ENCODE results near the gene COA1. TPM values are rescaled to one million over a fixed set of nuclear protein-coding genes. Genes with fewer than 3 reads are reported as not detected.

Gene COA1
- total and polyA plus RNA-seq, 2 experiments from 2014 or later, result 53.4 to 59.5 TPM

GRCh38 chr7:43700646-43701499 is 28.4 kb downstream of the COA1 start:
- no peaks in the 10 kb centered on the region for H3K9me3 ChIP-seq (ENCODE audit: low read depth)
- H3K4me2 ChIP-seq (ENCODE audit: unreplicated experiment), result no peak overlapping the region
- no peaks in the 10 kb centered on the region for H3K27me3 ChIP-seq (replicated peaks; ENCODE audit: insufficient read depth)
- in situ Hi-C loops (cut with MboI), result loop anchor here (10.0 to 25.0 kb wide), 3 partner anchors 126 to 414 kb away; no protein-coding TSS in a partner anchor
- DNase-seq, result peak; percentile 53
- no peaks in the 10 kb centered on the region for H3K9me2 ChIP-seq (ENCODE audit: insufficient read depth)
- H3K4me3 ChIP-seq, result no peak overlapping the region
- H3K27ac ChIP-seq, result peak overlapping the region; percentile 34
- TF ChIP-seq EZH2phosphoT487 (IDR thresholded peaks at IDR 0.05; ENCODE audit: insufficient read depth, low read depth), result no peak
- no peak for TF ChIP-seq EZH2 (IDR thresholded peaks at IDR 0.05; ENCODE audit: insufficient read depth, poor library complexity, severe bottlenecking)
- H3K79me2 ChIP-seq (ENCODE audit: insufficient read depth), result peaks cover 81% of the 10 kb centered on the region
- no peaks in the 10 kb centered on the region for H3K36me3 ChIP-seq (ENCODE audit: low read depth)
- H3F3A ChIP-seq (ENCODE audit: insufficient read depth), result peaks cover 48% of the 10 kb centered on the region
- H2AFZ ChIP-seq, result no peak overlapping the region
- WGBS, 2 experiments (ENCODE audit: low coverage in 1 of 2, low lambda C conversion rate in 2 of 2, missing lambda C conversion rate in 2 of 2), result 42 to 51% methylated on average over 2 of the region's 2 CpGs
- H4K20me1 ChIP-seq (ENCODE audit: insufficient read depth), result no peaks in the 10 kb centered on the region
- no peak overlapping the region for H3K9ac ChIP-seq
- H3K4me1 ChIP-seq (ENCODE audit: insufficient read depth), result peaks cover 47% of the 10 kb centered on the region

DNA sequence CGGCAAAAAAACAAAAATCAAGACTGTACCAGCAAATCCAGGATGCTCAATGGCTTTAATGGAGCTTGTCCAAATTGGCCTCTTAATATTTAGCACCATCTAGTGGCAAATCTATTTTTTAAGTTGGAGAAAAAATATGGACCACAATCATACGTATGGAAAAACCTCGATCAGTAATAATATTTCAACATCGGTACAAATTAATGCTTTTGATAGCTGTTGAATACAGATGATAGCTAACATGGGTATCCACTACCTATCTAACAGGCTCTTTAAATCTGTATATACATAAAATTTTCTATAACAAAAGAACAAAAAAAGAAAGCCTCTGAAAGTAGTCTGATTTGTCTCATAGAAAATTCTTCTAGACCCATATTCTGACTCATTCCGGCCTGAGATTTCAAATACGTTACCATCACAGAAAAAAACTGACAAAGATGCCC is 29.2 kb downstream of the COA1 start:
- DNase-seq, result peak; percentile 88
- Histone ChIP-seq H4K20me1 (ENCODE audit: insufficient read depth) (no peaks in the 10 kb centered on the region), H3F3A (ENCODE audit: insufficient read depth) (peaks cover 56% of the 10 kb centered on the region), H3K4me1 (ENCODE audit: insufficient read depth) (peaks cover 55% of the 10 kb centered on the region), H3K79me2 (ENCODE audit: insufficient read depth) (peaks cover 83% of the 10 kb centered on the region), H3K36me3 (ENCODE audit: low read depth) (no peaks in the 10 kb centered on the region), H3K9me3 (ENCODE audit: low read depth) (no peaks in the 10 kb centered on the region), H3K27ac (peak overlapping the region; percentile 34), H2AFZ (peak overlapping the region; percentile 64), H3K27me3 (replicated peaks; ENCODE audit: insufficient read depth) (no peaks in the 10 kb centered on the region), H3K4me3 (peak overlapping the region; percentile 54), H3K9me2 (ENCODE audit: insufficient read depth) (no peaks in the 10 kb centered on the region), H3K9ac (peak overlapping the region; percentile 65), H3K4me2 (ENCODE audit: unreplicated experiment) (peak overlapping the region; percentile 87)
- no peak for TF ChIP-seq EZH2 (IDR thresholded peaks at IDR 0.05; ENCODE audit: insufficient read depth, poor library complexity, severe bottlenecking)
- no peak for TF ChIP-seq EZH2phosphoT487 (IDR thresholded peaks at IDR 0.05; ENCODE audit: insufficient read depth, low read depth)
- 5 to 9% methylated on average over 6 of the region's 6 CpGs for WGBS, 2 experiments (ENCODE audit: low coverage in 1 of 2, low lambda C conversion rate in 2 of 2, missing lambda C conversion rate in 2 of 2)
- in situ Hi-C loops (cut with MboI), result loop anchor here (10.0 to 25.0 kb wide), 3 partner anchors 125 to 413 kb away; no protein-coding TSS in a partner anchor

- peak overlapping the region; percentile 34 for H3K27ac ChIP-seq
- H2AFZ ChIP-seq, result 0 out of 2 replicates have a peak overlapping the region, but pooled peaks have one; percentile 3
- H3F3A ChIP-seq (ENCODE audit: insufficient read depth), result peaks cover 68% of the 10 kb centered on the region
- in situ Hi-C loops (cut with MboI), result no loop called here
- H3K4me3 ChIP-seq, result no peak overlapping the region
- TF ChIP-seq EZH2 (IDR thresholded peaks at IDR 0.05; ENCODE audit: insufficient read depth, poor library complexity, severe bottlenecking), result no peak
- TF ChIP-seq EZH2phosphoT487 (IDR thresholded peaks at IDR 0.05; ENCODE audit: insufficient read depth, low read depth), result no peak
- peaks cover 72% of the 10 kb centered on the region for H3K79me2 ChIP-seq (ENCODE audit: insufficient read depth)
- H3K27me3 ChIP-seq (replicated peaks; ENCODE audit: insufficient read depth), result no peaks in the 10 kb centered on the region
- H3K9me3 ChIP-seq (ENCODE audit: low read depth), result no peaks in the 10 kb centered on the region
- no peaks in the 10 kb centered on the region for H3K36me3 ChIP-seq (ENCODE audit: low read depth)
- H4K20me1 ChIP-seq (ENCODE audit: insufficient read depth), result no peaks in the 10 kb centered on the region
- peak; percentile 63 for DNase-seq
- peak overlapping the region; percentile 65 for H3K9ac ChIP-seq
- H3K9me2 ChIP-seq (ENCODE audit: insufficient read depth), result no peaks in the 10 kb centered on the region
- peaks cover 67% of the 10 kb centered on the region for H3K4me1 ChIP-seq (ENCODE audit: insufficient read depth)
- WGBS, 2 experiments (ENCODE audit: low coverage in 1 of 2, low lambda C conversion rate in 2 of 2, missing lambda C conversion rate in 2 of 2), result 54 to 60% methylated on average over 5 of the region's 5 CpGs
- H3K4me2 ChIP-seq (ENCODE audit: unreplicated experiment), result peak overlapping the region; percentile 87
These were observed 30.7 kb downstream of the COA1 start for GRCh38 chr7:43698460-43699255.

DNA sequence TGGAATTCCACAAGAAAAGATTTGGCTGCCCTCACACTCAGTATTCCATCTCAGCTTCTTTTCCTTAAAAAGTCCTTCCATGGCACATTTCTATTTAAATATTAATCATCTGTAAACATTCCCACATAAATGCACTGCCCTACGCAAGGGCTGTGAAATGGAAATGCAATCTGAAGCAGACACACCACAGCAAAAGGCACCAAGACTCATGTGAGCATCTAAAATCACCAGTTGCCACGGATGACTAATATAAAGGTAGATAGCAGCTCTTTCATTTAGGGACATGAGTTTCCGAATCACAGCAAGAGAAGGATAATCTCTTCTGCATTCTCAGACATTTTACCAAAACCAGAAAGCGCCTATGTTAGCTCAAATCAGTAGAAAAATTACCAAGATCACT is 31.6 kb downstream of the COA1 start:
- Histone ChIP-seq H3K9ac (no peak overlapping the region), H3K79me2 (ENCODE audit: insufficient read depth) (peaks cover 72% of the 10 kb centered on the region), H3F3A (ENCODE audit: insufficient read depth) (peaks cover 68% of the 10 kb centered on the region), H3K4me3 (no peak overlapping the region), H2AFZ (no peak overlapping the region), H3K4me2 (ENCODE audit: unreplicated experiment) (no peak overlapping the region), H3K36me3 (ENCODE audit: low read depth) (no peaks in the 10 kb centered on the region), H3K27me3 (replicated peaks; ENCODE audit: insufficient read depth) (no peaks in the 10 kb centered on the region), H3K27ac (no peak overlapping the region), H3K9me3 (ENCODE audit: low read depth) (no peaks in the 10 kb centered on the region), H3K4me1 (ENCODE audit: insufficient read depth) (peaks cover 77% of the 10 kb centered on the region), H3K9me2 (ENCODE audit: insufficient read depth) (no peaks in the 10 kb centered on the region), H4K20me1 (ENCODE audit: insufficient read depth) (no peaks in the 10 kb centered on the region)
- in situ Hi-C loops (cut with MboI), result no loop called here
- DNase-seq, result no peak
- TF ChIP-seq EZH2 (IDR thresholded peaks at IDR 0.05; ENCODE audit: insufficient read depth, poor library complexity, severe bottlenecking), result no peak
- TF ChIP-seq EZH2phosphoT487 (IDR thresholded peaks at IDR 0.05; ENCODE audit: insufficient read depth, low read depth), result no peak
- 93 to 95% methylated on average over 4 of the region's 4 CpGs for WGBS, 2 experiments (ENCODE audit: low coverage in 1 of 2, low lambda C conversion rate in 2 of 2, missing lambda C conversion rate in 2 of 2)
